Mesendoderm (in vitro differentiated cells): ENCODE results near the gene F12.

Source experiments
- DNase-seq: peaks from one replicate; pipeline ENCODE4 v3.0.0; 2013
- H2AK5ac ChIP-seq: 2 replicates; pipeline ENCODE4 v1.6.1; 2013; ENCODE audit warnings: low read length, inconsistent platforms
- H2BK120ac ChIP-seq: 2 replicates; pipeline ENCODE4 v1.6.1; 2013; ENCODE audit warnings: low read depth, mild to moderate bottlenecking, low read length, moderate library complexity, mixed read lengths
- H2BK15ac ChIP-seq: replicated peaks from 2 replicates; pipeline ENCODE4 v1.6.1; 2013; ENCODE audit warnings: low read depth, mild to moderate bottlenecking, moderate library complexity
- H2BK5ac ChIP-seq: 2 replicates; pipeline ENCODE4 v1.6.1; 2013; ENCODE audit warnings: low read length, inconsistent platforms
- H3K18ac ChIP-seq: 2 replicates; pipeline ENCODE4 v1.6.1; 2013; ENCODE audit warnings: mild to moderate bottlenecking, low read length, mixed read lengths
- H3K23ac ChIP-seq: one replicate; pipeline ENCODE4 v1.6.1; 2013; ENCODE audit warnings: low read length
- H3K27ac ChIP-seq: 2 replicates; pipeline ENCODE4 v1.5.1; 2013; ENCODE audit warnings: low read depth, mild to moderate bottlenecking, inconsistent platforms, low read length, moderate library complexity
- H3K27me3 ChIP-seq: 2 replicates; pipeline ENCODE4 v1.6.1; 2013; ENCODE audit warnings: low read length, control low read depth, mild to moderate bottlenecking, inconsistent platforms; ENCODE audit not compliant: insufficient read depth, poor library complexity
- H3K36me3 ChIP-seq: 2 replicates; pipeline ENCODE4 v1.6.1; 2013; ENCODE audit warnings: low read length, inconsistent platforms; ENCODE audit not compliant: control insufficient read depth, insufficient read depth
- H3K4ac ChIP-seq: one replicate; pipeline ENCODE4 v1.6.1; 2013; ENCODE audit warnings: low read depth, mild to moderate bottlenecking, low read length, moderate library complexity
- H3K4me1 ChIP-seq: 2 replicates; pipeline ENCODE4 v1.6.1; 2013; ENCODE audit warnings: low read depth, low read length, inconsistent platforms; ENCODE audit not compliant: control insufficient read depth
- H3K4me2 ChIP-seq: 2 replicates; pipeline ENCODE4 v1.6.1; 2013; ENCODE audit warnings: low read length
- H3K4me3 ChIP-seq: 2 replicates; pipeline ENCODE4 v1.5.1; 2013; ENCODE audit warnings: mild to moderate bottlenecking, low read length
- H3K56ac ChIP-seq: one replicate; pipeline ENCODE4 v1.6.1; 2013; ENCODE audit warnings: low read length
- H3K79me1 ChIP-seq: 2 replicates; pipeline ENCODE4 v1.6.1; 2013; ENCODE audit warnings: low read length, inconsistent platforms
- H3K79me2 ChIP-seq: 2 replicates; pipeline ENCODE4 v1.6.1; 2013; ENCODE audit warnings: mild to moderate bottlenecking, low read length; ENCODE audit not compliant: control insufficient read depth, insufficient read depth
- H3K9ac ChIP-seq: 2 replicates; pipeline ENCODE4 v1.6.1; 2013; ENCODE audit warnings: low read length, inconsistent platforms
- H4K5ac ChIP-seq: one replicate; pipeline ENCODE4 v1.6.1; 2013; ENCODE audit warnings: low read length
- H4K8ac ChIP-seq: one replicate; pipeline ENCODE4 v1.6.1; 2013; ENCODE audit warnings: low read depth, mild to moderate bottlenecking, control low read depth, low read length, moderate library complexity
- WGBS: extraction: QIAGEN DNeasy Blood & Tissue Kit; methylation state at CpG from one replicate; pipeline ENCODE4 v1.1.7; 2013; ENCODE audit warnings: low lambda C conversion rate, missing lambda C conversion rate; ENCODE audit not compliant: insufficient coverage; ENCODE audit errors: extremely low coverage; 5-methylcytosine and 5-hydroxymethylcytosine counted together

F12 gene

DNA sequence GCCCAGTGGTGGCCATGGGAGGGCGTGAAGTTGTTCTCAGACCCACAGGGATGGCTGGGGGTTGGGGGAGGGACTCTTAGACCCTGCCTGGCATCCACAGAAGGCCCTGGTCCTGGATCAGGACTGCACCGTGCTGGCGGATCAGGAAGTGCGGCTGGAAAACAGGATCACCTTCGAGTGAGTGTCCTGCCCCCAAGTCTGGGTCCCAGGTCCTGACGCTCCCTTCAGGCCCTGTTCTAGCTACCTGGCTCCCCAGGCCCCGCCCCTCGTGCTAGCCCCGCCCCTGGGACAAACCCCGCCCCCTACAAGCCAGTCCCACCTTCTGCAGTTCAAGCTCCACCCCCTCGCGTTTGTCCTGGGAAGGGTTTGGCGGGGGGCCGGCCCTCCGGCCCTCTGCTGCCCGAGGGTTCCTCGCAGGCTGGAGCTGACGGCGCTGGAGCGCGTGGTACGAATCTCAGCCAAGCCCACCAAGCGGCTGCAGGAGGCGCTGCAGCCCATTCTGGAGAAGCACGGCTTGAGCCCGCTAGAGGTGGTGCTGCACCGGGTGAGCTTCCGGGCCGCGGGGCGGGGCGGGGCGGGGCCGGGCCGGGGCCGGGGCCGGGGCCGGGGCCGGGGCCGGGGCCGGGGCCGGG is 38.8 kb downstream of the F12 start:
- peak overlapping the region; percentile 7 for H3K18ac ChIP-seq
- no peaks in the 10 kb centered on the region for H3K36me3 ChIP-seq
- no peak overlapping the region for H3K9ac ChIP-seq
- H2AK5ac ChIP-seq = no peak overlapping the region
- H2BK120ac ChIP-seq = no peak overlapping the region
- H4K5ac ChIP-seq = no peak overlapping the region
- no peak overlapping the region for H3K27ac ChIP-seq
- peaks cover 12% of the 10 kb centered on the region for H3K4me1 ChIP-seq
- H4K8ac ChIP-seq = no peak overlapping the region
- no peak overlapping the region for H3K4ac ChIP-seq
- no peaks in the 10 kb centered on the region for H3K27me3 ChIP-seq
- no peak overlapping the region for H3K4me3 ChIP-seq
- H3K56ac ChIP-seq = peak overlapping the region; percentile 69
- DNase-seq = peak; percentile 99
- H3K23ac ChIP-seq = no peak overlapping the region
- H3K79me2 ChIP-seq = no peaks in the 10 kb centered on the region
- H2BK5ac ChIP-seq = no peak overlapping the region
- no peaks in the 10 kb centered on the region for H3K79me1 ChIP-seq
- no peak overlapping the region for H2BK15ac ChIP-seq
- no peak overlapping the region for H3K4me2 ChIP-seq
- WGBS = no CpG with 5 or more reads among the region's 42 CpGs

DNA sequence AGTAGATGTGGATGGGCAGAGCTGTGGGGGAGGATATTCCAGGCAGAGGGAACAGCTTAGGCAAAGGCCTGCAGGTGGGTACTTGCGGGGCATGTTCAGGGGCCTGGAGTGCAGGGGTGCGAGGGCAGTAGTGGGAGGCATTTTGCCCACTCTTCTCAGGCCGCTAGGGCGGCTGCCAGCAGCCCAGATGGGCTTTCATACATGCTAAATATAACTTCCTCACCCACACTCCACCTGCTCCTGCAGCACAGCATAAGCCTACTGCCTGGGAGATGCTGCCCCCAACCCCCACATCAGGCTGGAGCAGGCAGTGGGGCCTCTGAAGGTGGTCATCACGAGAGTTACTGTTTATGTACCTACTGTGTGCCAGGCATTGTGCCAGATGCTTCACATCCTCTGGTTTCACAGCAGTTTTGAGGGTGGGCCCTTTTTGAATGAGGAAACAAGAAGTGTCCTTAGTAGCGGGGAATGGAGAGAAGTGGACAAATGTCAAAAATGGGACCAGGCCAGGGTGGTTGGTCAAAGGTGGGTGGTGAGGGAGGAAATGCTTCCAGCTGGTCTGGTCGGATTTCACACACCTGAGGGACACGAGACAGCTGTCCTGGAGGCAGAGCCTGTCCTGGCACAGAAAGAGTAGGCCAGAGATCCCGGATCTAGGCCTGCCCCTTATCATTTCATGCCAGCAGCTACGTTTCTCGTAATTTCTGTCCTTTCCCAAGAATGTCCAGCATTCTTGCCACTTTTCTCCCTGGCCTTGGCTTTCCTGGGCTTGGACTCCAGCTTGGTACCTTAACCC is 39.5 kb downstream of the F12 start:
- Histone ChIP-seq H3K4me2 (no peak overlapping the region), H3K23ac (no peak overlapping the region), H2BK15ac (no peak overlapping the region), H4K8ac (no peak overlapping the region), H3K18ac (no peak overlapping the region), H3K4ac (no peak overlapping the region), H3K27ac (no peak overlapping the region), H3K36me3 (no peaks in the 10 kb centered on the region), H3K79me2 (no peaks in the 10 kb centered on the region), H2BK5ac (no peak overlapping the region), H3K4me3 (no peak overlapping the region), H2BK120ac (no peak overlapping the region), H4K5ac (no peak overlapping the region), H3K27me3 (no peaks in the 10 kb centered on the region), H3K56ac (peak overlapping the region; percentile 69), H3K79me1 (no peaks in the 10 kb centered on the region), H2AK5ac (no peak overlapping the region), H3K4me1 (peaks cover 12% of the 10 kb centered on the region), H3K9ac (no peak overlapping the region)
- WGBS = no CpG with 5 or more reads among the region's 11 CpGs
- DNase-seq = no peak

DNA sequence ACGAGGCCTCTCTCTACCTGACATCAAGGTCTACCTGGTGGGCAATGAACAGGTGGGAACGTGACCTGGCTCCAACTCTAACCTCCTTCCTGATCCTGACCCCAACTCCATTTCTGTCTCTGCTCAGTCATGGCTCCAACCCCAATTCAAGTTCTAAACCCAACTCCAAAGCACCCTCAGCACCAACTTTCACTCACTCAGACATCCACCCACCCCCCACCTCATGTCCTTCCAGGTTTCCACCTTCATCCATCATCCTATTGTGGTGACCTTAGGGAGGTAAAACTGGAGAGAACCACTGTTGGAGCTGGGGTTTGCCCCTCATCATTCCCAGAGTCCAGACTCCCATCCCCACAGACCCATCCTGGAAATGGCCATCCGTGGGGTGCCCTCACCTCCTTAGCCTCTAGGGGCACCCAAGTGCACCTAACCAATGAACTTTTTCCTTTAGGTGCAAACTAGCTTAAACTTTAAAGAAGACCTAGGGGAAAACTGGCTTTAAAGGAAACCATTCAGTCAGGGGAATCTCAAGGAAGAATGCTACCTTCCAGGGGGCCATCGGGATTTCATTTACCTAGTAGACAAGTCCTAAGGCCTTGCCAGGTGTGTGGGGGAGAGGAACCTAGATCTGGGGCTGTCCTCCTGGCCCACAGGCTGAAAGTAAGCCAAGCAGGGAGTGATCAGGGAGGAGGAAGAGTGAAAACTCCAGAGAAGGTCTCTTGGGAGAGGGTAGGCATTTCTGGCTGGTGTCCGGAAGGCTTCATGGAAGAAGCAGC is 40.3 kb downstream of the F12 start:
- no CpG with 5 or more reads among the region's 5 CpGs for WGBS
- H3K23ac ChIP-seq = no peak overlapping the region
- no peak overlapping the region for H2BK15ac ChIP-seq
- no peak overlapping the region for H3K4me3 ChIP-seq
- H2BK120ac ChIP-seq = no peak overlapping the region
- no peak overlapping the region for H4K8ac ChIP-seq
- H3K4me2 ChIP-seq = no peak overlapping the region
- no peaks in the 10 kb centered on the region for H3K79me2 ChIP-seq
- DNase-seq = peak; percentile 43
- H3K56ac ChIP-seq = no peak overlapping the region
- H2AK5ac ChIP-seq = no peak overlapping the region
- H3K36me3 ChIP-seq = no peaks in the 10 kb centered on the region
- H3K4me1 ChIP-seq = peaks cover 12% of the 10 kb centered on the region
- no peak overlapping the region for H4K5ac ChIP-seq
- no peak overlapping the region for H3K27ac ChIP-seq
- H3K18ac ChIP-seq = no peak overlapping the region
- no peak overlapping the region for H2BK5ac ChIP-seq
- no peaks in the 10 kb centered on the region for H3K79me1 ChIP-seq
- H3K4ac ChIP-seq = no peak overlapping the region
- no peak overlapping the region for H3K9ac ChIP-seq
- no peaks in the 10 kb centered on the region for H3K27me3 ChIP-seq

DNA sequence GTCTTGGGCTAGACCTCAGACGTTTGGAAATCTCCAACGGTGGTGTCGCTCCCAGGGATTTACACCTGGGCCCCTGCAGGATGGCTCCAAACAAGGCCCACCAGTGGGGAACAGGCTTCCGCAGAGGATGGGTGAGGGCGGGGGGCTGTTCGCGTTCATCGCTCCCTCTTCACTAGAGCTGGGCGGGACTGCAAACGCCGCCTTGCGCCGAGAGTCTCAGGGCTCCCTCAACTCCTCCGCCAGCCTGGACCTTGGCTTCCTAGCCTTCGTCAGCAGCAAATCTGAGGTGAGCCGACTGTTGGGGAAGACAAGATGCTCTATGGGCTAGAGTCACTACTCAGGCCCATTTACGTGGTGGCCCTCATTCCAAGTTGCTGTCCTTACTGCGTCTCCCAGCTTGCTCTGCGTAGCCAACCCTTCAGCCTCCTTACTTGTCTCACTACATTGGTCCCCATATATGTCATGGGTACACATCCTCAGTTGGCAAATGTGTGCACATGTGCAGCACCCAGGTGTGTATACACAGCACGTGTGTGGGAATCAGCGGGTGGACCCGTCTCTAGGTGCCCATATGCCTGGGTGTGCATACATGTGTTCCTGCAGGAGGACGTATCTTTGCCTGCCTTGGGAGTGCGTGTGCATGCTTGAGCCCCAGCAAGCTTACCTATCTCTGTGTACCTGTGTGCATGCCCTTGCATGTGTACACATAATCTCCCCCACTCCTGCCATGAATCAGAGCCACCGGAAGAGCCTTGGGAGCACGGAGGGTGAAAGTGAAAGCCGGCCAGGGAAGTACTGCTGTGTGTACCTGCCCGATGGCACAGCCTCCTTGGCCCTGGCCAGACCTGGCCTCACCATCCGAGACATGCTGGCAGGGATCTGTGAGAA is 41.1 kb downstream of the F12 start:
- Histone ChIP-seq H3K27me3 (no peaks in the 10 kb centered on the region), H2BK15ac (no peak overlapping the region), H3K4me3 (no peak overlapping the region), H2BK120ac (no peak overlapping the region), H4K8ac (no peak overlapping the region), H3K18ac (no peak overlapping the region), H2AK5ac (no peak overlapping the region), H3K9ac (peak overlapping the region; percentile 62), H3K4ac (no peak overlapping the region), H3K4me2 (no peak overlapping the region), H3K79me1 (no peaks in the 10 kb centered on the region), H3K4me1 (peaks cover 12% of the 10 kb centered on the region), H3K36me3 (no peaks in the 10 kb centered on the region), H3K23ac (no peak overlapping the region), H2BK5ac (no peak overlapping the region), H3K56ac (peak overlapping the region; percentile 81), H3K79me2 (no peaks in the 10 kb centered on the region), H3K27ac (no peak overlapping the region), H4K5ac (no peak overlapping the region)
- no CpG with 5 or more reads among the region's 29 CpGs for WGBS
- no peak for DNase-seq

DNA sequence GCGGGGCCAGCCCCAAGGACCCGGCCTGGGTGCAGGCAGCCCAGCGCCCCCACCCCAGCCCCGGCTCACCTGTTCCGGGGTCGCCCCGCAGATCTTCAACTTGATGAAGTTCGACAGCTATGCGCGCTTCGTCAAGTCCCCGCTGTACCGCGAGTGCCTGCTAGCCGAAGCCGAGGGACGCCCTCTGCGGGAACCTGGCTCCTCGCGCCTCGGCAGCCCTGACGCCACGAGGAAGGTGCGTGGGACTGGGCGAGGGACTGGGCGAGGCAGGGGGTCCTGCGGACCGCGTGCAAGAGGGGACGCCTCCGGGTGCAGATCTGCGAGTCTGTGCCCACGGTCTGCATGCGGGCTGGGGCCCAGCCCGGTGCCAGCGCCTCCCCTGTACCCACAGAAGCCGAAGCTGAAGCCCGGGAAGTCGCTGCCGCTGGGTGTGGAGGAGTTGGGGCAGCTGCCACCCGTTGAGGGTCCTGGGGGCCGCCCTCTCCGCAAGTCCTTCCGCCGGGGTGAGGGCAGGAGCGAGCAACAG is 42.0 kb downstream of the F12 start:
- H3K56ac ChIP-seq = peak overlapping the region; percentile 81
- H3K27me3 ChIP-seq = no peaks in the 10 kb centered on the region
- no peaks in the 10 kb centered on the region for H3K79me1 ChIP-seq
- H2BK120ac ChIP-seq = no peak overlapping the region
- H4K8ac ChIP-seq = no peak overlapping the region
- H3K23ac ChIP-seq = no peak overlapping the region
- peak overlapping the region; percentile 62 for H3K9ac ChIP-seq
- H2BK15ac ChIP-seq = no peak overlapping the region
- WGBS = no CpG with 5 or more reads among the region's 46 CpGs
- peak overlapping the region; percentile 24 for H3K4me3 ChIP-seq
- no peak overlapping the region for H3K18ac ChIP-seq
- no peak for DNase-seq
- no peak overlapping the region for H2AK5ac ChIP-seq
- H4K5ac ChIP-seq = no peak overlapping the region
- H2BK5ac ChIP-seq = no peak overlapping the region
- no peak overlapping the region for H3K27ac ChIP-seq
- no peaks in the 10 kb centered on the region for H3K36me3 ChIP-seq
- H3K4ac ChIP-seq = no peak overlapping the region
- H3K4me2 ChIP-seq = peak overlapping the region; percentile 60
- peaks cover 12% of the 10 kb centered on the region for H3K4me1 ChIP-seq
- no peaks in the 10 kb centered on the region for H3K79me2 ChIP-seq
